ENCODE results near the gene GPR171. TPM values are rescaled to one million over a fixed set of nuclear protein-coding genes. Genes with fewer than 3 reads are reported as not detected.

GPR171 gene
- total and polyA plus RNA-seq, 12 donors, result 0.31 to 3.7 (median 0.50) TPM; not detected in 6

DNA sequence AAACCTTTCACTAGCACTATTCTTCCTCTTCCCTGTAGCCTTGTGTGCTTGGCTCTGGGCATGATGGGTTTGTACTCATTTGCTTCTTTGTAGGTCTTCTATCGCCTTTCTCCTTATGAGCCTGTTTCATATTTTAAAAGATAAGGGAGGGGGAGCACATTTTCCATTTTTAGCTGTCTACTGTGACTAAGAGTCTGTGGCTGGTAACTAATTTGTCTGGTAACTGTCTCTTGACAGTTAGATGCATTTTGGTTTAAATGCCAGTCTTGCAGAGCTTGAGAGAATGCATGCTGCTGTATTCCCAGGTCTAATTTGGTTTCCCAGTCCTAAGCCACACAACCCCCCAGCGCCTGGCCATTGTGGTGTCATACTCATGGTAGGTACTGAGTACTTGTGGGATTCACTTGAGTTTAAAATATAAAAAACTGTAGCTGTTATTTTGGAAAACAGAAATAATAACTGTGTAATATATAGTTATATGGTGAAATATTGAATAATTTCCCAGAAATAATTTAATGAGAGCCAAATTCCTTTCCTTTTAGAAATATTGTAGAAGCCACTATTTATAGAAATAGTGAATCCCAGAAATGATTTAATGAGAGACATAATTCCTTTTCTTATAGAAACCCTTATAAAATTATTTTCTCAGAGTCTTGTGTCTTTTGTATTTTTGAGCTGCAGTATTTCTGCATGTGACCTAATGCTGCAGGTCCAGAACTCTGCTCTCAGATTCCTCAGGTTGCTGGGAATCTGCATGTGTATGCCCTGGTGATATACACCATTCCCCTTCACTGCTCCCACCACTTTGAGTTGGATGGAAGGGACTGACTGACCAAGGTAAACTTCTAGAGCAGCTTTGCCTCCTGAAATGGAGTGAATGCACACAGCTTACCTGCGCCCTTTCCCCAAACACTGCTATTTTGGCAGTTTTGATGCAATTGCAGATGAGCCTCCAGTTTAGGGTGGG is 13.9 kb upstream of the GPR171 start:
- intact Hi-C loops (cut with DNase I), result no loop called here

DNA sequence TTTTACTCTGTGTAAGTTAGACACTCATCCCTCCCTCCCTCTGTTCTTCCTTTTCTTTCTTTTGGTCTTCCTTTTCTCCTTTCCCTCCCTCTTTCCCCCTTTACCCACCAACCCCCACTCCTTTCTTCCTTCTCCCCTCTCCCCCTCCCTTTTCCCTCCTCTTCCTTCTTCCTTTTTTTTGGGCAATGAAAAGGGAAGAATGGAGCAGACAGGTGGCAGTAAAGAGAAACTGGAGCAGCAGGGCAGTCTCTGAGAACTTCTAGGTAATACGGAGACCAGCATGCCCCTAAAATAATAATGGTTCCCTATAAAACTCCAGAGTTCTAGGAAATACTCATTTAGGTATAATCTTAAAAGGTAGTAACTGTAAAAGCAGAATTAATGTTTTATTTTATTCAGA is 11.4 kb upstream of the GPR171 start:
- TF ChIP-seq, protein P1, sequence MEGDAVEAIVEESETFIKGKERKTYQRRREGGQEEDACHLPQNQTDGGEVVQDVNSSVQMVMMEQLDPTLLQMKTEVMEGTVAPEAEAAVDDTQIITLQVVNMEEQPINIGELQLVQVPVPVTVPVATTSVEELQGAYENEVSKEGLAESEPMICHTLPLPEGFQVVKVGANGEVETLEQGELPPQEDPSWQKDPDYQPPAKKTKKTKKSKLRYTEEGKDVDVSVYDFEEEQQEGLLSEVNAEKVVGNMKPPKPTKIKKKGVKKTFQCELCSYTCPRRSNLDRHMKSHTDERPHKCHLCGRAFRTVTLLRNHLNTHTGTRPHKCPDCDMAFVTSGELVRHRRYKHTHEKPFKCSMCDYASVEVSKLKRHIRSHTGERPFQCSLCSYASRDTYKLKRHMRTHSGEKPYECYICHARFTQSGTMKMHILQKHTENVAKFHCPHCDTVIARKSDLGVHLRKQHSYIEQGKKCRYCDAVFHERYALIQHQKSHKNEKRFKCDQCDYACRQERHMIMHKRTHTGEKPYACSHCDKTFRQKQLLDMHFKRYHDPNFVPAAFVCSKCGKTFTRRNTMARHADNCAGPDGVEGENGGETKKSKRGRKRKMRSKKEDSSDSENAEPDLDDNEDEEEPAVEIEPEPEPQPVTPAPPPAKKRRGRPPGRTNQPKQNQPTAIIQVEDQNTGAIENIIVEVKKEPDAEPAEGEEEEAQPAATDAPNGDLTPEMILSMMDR (IDR thresholded peaks at IDR 0.05), result no peak
- Histone ChIP-seq H3K36me3 (no peaks in the 10 kb centered on the region), H3K9me3 (no peaks in the 10 kb centered on the region), H3K27me3 (no peaks in the 10 kb centered on the region), H3K4me1 (peaks cover 0 to 38% (median 21%) of the 10 kb centered on the region in 9 donors), H3K27ac (no peak overlapping the region), H3K4me3 (no peak overlapping the region)
- WGBS, 2 donors, result 77% methylated on average over 1 of the region's 1 CpG
- DNase-seq (no peak), ATAC-seq (no peak)
- intact Hi-C loops (cut with DNase I), result no loop called here

More for the DNA sequence above, 13.9 kb upstream of the GPR171 start:
- 54 to 56% methylated on average over 3 of the region's 3 CpGs for WGBS, 2 donors
- TF ChIP-seq, protein P1 (IDR thresholded peaks at IDR 0.05), result no peak
- peak; percentile 43 to 92 (median 71) for ATAC-seq
- no peaks in the 10 kb centered on the region for H3K9me3 ChIP-seq
- H3K36me3 ChIP-seq, result no peaks in the 10 kb centered on the region
- H3K4me1 ChIP-seq, result peaks cover 0 to 42% (median 14%) of the 10 kb centered on the region in 9 donors
- DNase-seq, result no peak
- H3K4me3 ChIP-seq, result no peak overlapping the region
- peak overlapping the region in 5 of 10 donors; percentile 21 to 58 (median 25) for H3K27ac ChIP-seq
- H3K27me3 ChIP-seq, result no peaks in the 10 kb centered on the region

DNA sequence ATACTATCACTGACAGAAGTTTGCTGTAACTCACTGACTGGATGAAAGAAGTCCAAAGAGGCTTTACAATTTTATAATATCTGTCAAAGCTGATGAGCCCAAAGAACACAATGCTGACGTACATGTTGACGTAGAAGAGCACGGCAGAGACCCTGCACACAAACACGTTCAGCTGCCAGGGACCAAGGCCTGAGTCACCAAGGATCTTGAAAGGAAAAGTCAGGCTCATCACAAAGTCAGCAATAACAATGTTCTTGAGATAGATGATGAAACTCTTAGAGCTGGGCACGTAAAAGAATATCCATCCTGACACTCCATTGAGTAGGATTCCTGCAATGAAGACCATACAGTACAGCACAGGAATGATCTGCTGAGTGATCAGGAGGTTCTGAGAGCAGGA is 10.9 kb upstream of the GPR171 start:
- Histone ChIP-seq H3K36me3 (no peaks in the 10 kb centered on the region), H3K9me3 (no peaks in the 10 kb centered on the region), H3K27me3 (no peaks in the 10 kb centered on the region), H3K4me3 (no peak overlapping the region), H3K27ac (no peak overlapping the region), H3K4me1 (peaks cover 0 to 32% (median 17%) of the 10 kb centered on the region in 9 donors)
- 91 to 93% methylated on average over 5 of the region's 5 CpGs for WGBS, 2 donors
- TF ChIP-seq, protein P1 (IDR thresholded peaks at IDR 0.05), result no peak
- ATAC-seq (peak in 1 of 8 donors; percentile 22), DNase-seq (no peak)
- intact Hi-C loops (cut with DNase I), result no loop called here

DNA sequence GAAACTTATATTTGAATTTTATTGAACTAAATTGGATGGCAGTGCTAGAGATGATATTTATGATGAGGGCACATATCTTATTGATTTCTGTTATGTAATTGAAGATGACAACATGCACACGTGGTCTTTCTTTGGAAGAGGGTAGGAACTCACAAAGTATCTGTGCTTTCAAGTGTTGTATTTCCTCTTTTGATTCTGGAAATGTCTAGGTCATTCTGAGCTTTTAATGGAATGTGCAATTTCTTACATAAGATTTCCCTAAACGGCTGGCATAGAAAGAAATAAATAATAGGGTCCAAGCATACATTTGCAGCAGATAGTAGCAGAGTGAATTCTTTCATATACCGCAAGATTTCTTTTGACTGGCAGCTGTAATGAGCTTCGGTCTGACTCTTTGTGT is 10.1 kb upstream of the GPR171 start:
- WGBS, 2 donors, result 76 to 77% methylated on average over 4 of the region's 4 CpGs
- Histone ChIP-seq H3K27me3 (no peaks in the 10 kb centered on the region), H3K9me3 (no peaks in the 10 kb centered on the region), H3K4me1 (peaks cover 0 to 27% (median 16%) of the 10 kb centered on the region in 9 donors), H3K27ac (no peak overlapping the region), H3K4me3 (no peak overlapping the region), H3K36me3 (no peaks in the 10 kb centered on the region)
- DNase-seq, result no peak
- ATAC-seq, result no peak
- TF ChIP-seq, protein P1 (IDR thresholded peaks at IDR 0.05), result no peak
- intact Hi-C loops (cut with DNase I), result no loop called here
